Upper lobe of left lung (tissue), 6 donors: ENCODE measurements around the gene FBXW7. TPM values are rescaled to one million over a fixed set of nuclear protein-coding genes. Genes with fewer than 3 reads are reported as not detected.

ENCODE experiments used
- ATAC-seq, 2 donors: fragments of 200-7000 bp; cut with Tn5 transposase; one replicate each; pipeline ENCODE4 v1.9.1; 2022; ENCODE audit warnings: mild to moderate bottlenecking in 2 of 2, moderate library complexity in 2 of 2; ENCODE audit not compliant: low FRiP score in 2 of 2
- DNase-seq, 2 donors: peaks; one replicate each; pipeline ENCODE4 v3.0.0-alpha.2; 2019 to 2020
- H3K27ac ChIP-seq, 4 donors: fragments of 200-600 bp; sonication (generic); one replicate each; pipeline ENCODE4 v1.5.1; 2016 to 2019
- H3K27me3 ChIP-seq, 4 donors: fragments of 200-600 bp; sonication (generic); one replicate each; pipeline ENCODE4 v1.5.1; 2017 to 2019
- H3K36me3 ChIP-seq, 4 donors: fragments of 200-600 bp; sonication (generic); one replicate each; pipeline ENCODE4 v1.5.1; 2016 to 2019
- H3K4me1 ChIP-seq, 4 donors: fragments of 200-600 bp; sonication (generic); one replicate each; pipeline ENCODE4 v1.5.1; 2018 to 2019
- H3K4me3 ChIP-seq, 4 donors: fragments of 200-600 bp; sonication (generic); one replicate each; pipeline ENCODE4 v1.5.1; 2017 to 2019; ENCODE audit warnings: mild to moderate bottlenecking in 2 of 4, moderate library complexity in 1 of 4
- H3K9me3 ChIP-seq, 4 donors: fragments of 200-600 bp; sonication (generic); one replicate each; pipeline ENCODE4 v1.5.1; 2018 to 2019
- CTCF ChIP-seq, 6 experiments: fragments of 450-650 bp in 4 of 6; fragments of 200-600 bp in 2 of 6; sonication (generic) in 2 of 6; IDR thresholded peaks; one replicate each; pipeline ENCODE4 v1.5.1; 2016 to 2019; ENCODE audit warnings: antibody characterized with exemption in 6 of 6
- EP300 ChIP-seq, 4 donors: sonication (generic); formaldehyde crosslinking; IDR thresholded peaks; one replicate each; pipeline ENCODE4 v1.5.1; 2017; ENCODE audit warnings: antibody characterized with exemption in 4 of 4, control low read depth in 2 of 4
- POLR2A ChIP-seq, 4 donors: fragments of 450-650 bp; IDR thresholded peaks; one replicate each; pipeline ENCODE4 v1.5.1; 2016 to 2017; ENCODE audit warnings: antibody characterized with exemption in 4 of 4, mild to moderate bottlenecking in 2 of 4
- POLR2AphosphoS5 ChIP-seq, 2 donors: sonication (generic); formaldehyde crosslinking; IDR thresholded peaks; one replicate each; pipeline ENCODE4 v1.5.1; 2017; ENCODE audit warnings: antibody characterized with exemption in 2 of 2
- WGBS, 2 donors: methylation state at CpG; one replicate each; pipeline ENCODE4 v1.1.5; 2017 to 2018; 5-methylcytosine and 5-hydroxymethylcytosine counted together
- total RNA-seq, 6 donors: library from RNA; depleted of rRNA in 4 of 6; stranded (reverse); fragments of >200 nt in 4 of 6; gene quantifications; one replicate each; pipeline versions ENCODE4 v1.1.0 to v1.2.1, GENCODE V29; 2016 to 2021
- donor health status: DM: no; HTN: no; CAD: no; lungs with moderate emphysema.
- donor health status: DM: no; HTN: yes; CAD: no; lungs with severe emphysema.

Gene FBXW7
- total RNA-seq, 6 donors from 2014 or later, result 36.5 to 116 (median 52.5) TPM

- H3K27me3 ChIP-seq, result no peaks in the 10 kb centered on the region
- TF ChIP-seq POLR2A (IDR thresholded peaks at IDR 0.05) (no peak), POLR2AphosphoS5 (IDR thresholded peaks at IDR 0.05) (no peak), CTCF (IDR thresholded peaks at IDR 0.05) (no peak), EP300 (IDR thresholded peaks at IDR 0.05) (no peak)
- ATAC-seq (no peak), DNase-seq (no peak)
- peaks cover 7 to 22% (median 16%) of the 10 kb centered on the region in 4 donors for H3K4me1 ChIP-seq
- H3K4me3 ChIP-seq, result no peak overlapping the region
- no peak overlapping the region for H3K27ac ChIP-seq
- WGBS, 2 donors, result 68 to 85% methylated on average over 1 of the region's 1 CpG
- H3K9me3 ChIP-seq, result no peaks in the 10 kb centered on the region
- H3K36me3 ChIP-seq, result no peaks in the 10 kb centered on the region
Measured at GRCh38 chr4:152468408-152468807, 67.5 kb downstream of the FBXW7 start.

GRCh38 chr4:152467101-152467500 lies 68.8 kb downstream of the FBXW7 start:
- WGBS, 2 donors, result 78 to 79% methylated on average over 4 of the region's 4 CpGs
- DNase-seq, result no peak
- Histone ChIP-seq H3K4me3 (no peak overlapping the region), H3K4me1 (peaks cover 12 to 29% (median 20%) of the 10 kb centered on the region in 4 donors), H3K9me3 (no peaks in the 10 kb centered on the region), H3K36me3 (no peaks in the 10 kb centered on the region), H3K27ac (no peak overlapping the region), H3K27me3 (no peaks in the 10 kb centered on the region)
- TF ChIP-seq CTCF (IDR thresholded peaks at IDR 0.05) (no peak), POLR2AphosphoS5 (IDR thresholded peaks at IDR 0.05) (no peak), POLR2A (IDR thresholded peaks at IDR 0.05) (no peak), EP300 (IDR thresholded peaks at IDR 0.05) (no peak)
- ATAC-seq, result no peak

- 27 to 32% methylated on average over 5 of the region's 5 CpGs for WGBS, 2 donors
- no peak for ATAC-seq
- DNase-seq, result no peak
Measured at GRCh38 chr4:152464030-152464823, 71.7 kb downstream of the FBXW7 start.

GRCh38 chr4:152463562-152463961 lies 72.3 kb downstream of the FBXW7 start:
- whole genome bisulfite sequencing, 2 donors, result 66 to 73% methylated on average over 2 of the region's 2 CpGs

More at GRCh38 chr4:152464030-152464823, 71.7 kb downstream of the FBXW7 start:
- no peaks in the 10 kb centered on the region for H3K27me3 ChIP-seq
- H3K27ac ChIP-seq, result peak overlapping the region in 3 of 4 donors; percentile 0 to 55 (median 1)
- TF ChIP-seq CTCF (IDR thresholded peaks at IDR 0.05), result no peak
- TF ChIP-seq EP300 (IDR thresholded peaks at IDR 0.05), result no peak
- TF ChIP-seq POLR2A (IDR thresholded peaks at IDR 0.05), result no peak
- TF ChIP-seq POLR2AphosphoS5 (IDR thresholded peaks at IDR 0.05), result no peak
- no peaks in the 10 kb centered on the region for H3K9me3 ChIP-seq
- no peak overlapping the region for H3K4me3 ChIP-seq
- peaks cover 13 to 35% (median 22%) of the 10 kb centered on the region in 4 donors for H3K4me1 ChIP-seq
- H3K36me3 ChIP-seq, result no peaks in the 10 kb centered on the region

More at GRCh38 chr4:152463562-152463961, 72.3 kb downstream of the FBXW7 start:
- H3K27me3 ChIP-seq, result no peaks in the 10 kb centered on the region
- no peak for TF ChIP-seq POLR2A (IDR thresholded peaks at IDR 0.05)
- TF ChIP-seq POLR2AphosphoS5 (IDR thresholded peaks at IDR 0.05), result no peak
- TF ChIP-seq CTCF (IDR thresholded peaks at IDR 0.05), result no peak
- no peak for TF ChIP-seq EP300 (IDR thresholded peaks at IDR 0.05)
- H3K4me1 ChIP-seq, result peaks cover 17 to 41% (median 27%) of the 10 kb centered on the region in 4 donors
- no peak overlapping the region for H3K4me3 ChIP-seq
- ATAC-seq (no peak), DNase-seq (no peak)
- H3K9me3 ChIP-seq, result no peaks in the 10 kb centered on the region
- peak overlapping the region in 2 of 4 donors; percentile 0 to 55 for H3K27ac ChIP-seq
- no peaks in the 10 kb centered on the region for H3K36me3 ChIP-seq
